Ishikawa (cell line): ENCODE data around the gene HSDL1.

ENCODE experiments used
- CEBPB ChIP-seq: IDR thresholded peaks from 2 replicates; pipeline ENCODE4 v1.6.1; 2012
- CREB1 ChIP-seq: IDR thresholded peaks from 2 replicates; pipeline ENCODE4 v1.6.1; 2012; ENCODE audit warnings: low read depth
- EGR1 ChIP-seq: IDR thresholded peaks from 2 replicates; pipeline ENCODE4 v1.6.1; 2012
- EP300 ChIP-seq: IDR thresholded peaks from 2 replicates; pipeline ENCODE4 v1.6.1; 2012; ENCODE audit warnings: borderline replicate concordance
- FOXM1 ChIP-seq: IDR thresholded peaks from 2 replicates; pipeline ENCODE4 v1.6.1; 2012; ENCODE audit warnings: low read depth, borderline replicate concordance
- MAX ChIP-seq: IDR thresholded peaks from 2 replicates; pipeline ENCODE4 v1.6.1; 2012
- NFIC ChIP-seq: IDR thresholded peaks from 2 replicates; pipeline ENCODE4 v1.6.1; 2012
- RAD21 ChIP-seq: IDR thresholded peaks from 2 replicates; pipeline ENCODE4 v1.6.1; 2012; ENCODE audit warnings: low read depth
- TAF1 ChIP-seq: IDR thresholded peaks from 2 replicates; pipeline ENCODE4 v1.6.1; 2012; ENCODE audit warnings: low read depth, mild to moderate bottlenecking
- TCF12 ChIP-seq: IDR thresholded peaks from 2 replicates; pipeline ENCODE4 v1.6.1; 2012; ENCODE audit warnings: low read depth
- TEAD4 ChIP-seq: IDR thresholded peaks from 2 replicates; pipeline ENCODE4 v1.6.1; 2012
- USF1 ChIP-seq: IDR thresholded peaks from 2 replicates; pipeline ENCODE4 v1.6.1; 2012
- YY1 ChIP-seq: IDR thresholded peaks from 2 replicates; pipeline ENCODE4 v1.6.1; 2012; ENCODE audit warnings: low read depth
- ZBTB7A ChIP-seq: IDR thresholded peaks from 2 replicates; pipeline ENCODE4 v1.6.1; 2012; ENCODE audit warnings: low read depth
- TF ChIP-seq, protein P1 (sequence below): IDR thresholded peaks from 2 replicates; pipeline ENCODE4 v1.6.1; 2012; ENCODE audit warnings: low read depth, mild to moderate bottlenecking

HSDL1 gene

GRCh38 chr16:84087466-84088151 lies 57.4 kb downstream of the HSDL1 start:
- TF ChIP-seq, protein P1, sequence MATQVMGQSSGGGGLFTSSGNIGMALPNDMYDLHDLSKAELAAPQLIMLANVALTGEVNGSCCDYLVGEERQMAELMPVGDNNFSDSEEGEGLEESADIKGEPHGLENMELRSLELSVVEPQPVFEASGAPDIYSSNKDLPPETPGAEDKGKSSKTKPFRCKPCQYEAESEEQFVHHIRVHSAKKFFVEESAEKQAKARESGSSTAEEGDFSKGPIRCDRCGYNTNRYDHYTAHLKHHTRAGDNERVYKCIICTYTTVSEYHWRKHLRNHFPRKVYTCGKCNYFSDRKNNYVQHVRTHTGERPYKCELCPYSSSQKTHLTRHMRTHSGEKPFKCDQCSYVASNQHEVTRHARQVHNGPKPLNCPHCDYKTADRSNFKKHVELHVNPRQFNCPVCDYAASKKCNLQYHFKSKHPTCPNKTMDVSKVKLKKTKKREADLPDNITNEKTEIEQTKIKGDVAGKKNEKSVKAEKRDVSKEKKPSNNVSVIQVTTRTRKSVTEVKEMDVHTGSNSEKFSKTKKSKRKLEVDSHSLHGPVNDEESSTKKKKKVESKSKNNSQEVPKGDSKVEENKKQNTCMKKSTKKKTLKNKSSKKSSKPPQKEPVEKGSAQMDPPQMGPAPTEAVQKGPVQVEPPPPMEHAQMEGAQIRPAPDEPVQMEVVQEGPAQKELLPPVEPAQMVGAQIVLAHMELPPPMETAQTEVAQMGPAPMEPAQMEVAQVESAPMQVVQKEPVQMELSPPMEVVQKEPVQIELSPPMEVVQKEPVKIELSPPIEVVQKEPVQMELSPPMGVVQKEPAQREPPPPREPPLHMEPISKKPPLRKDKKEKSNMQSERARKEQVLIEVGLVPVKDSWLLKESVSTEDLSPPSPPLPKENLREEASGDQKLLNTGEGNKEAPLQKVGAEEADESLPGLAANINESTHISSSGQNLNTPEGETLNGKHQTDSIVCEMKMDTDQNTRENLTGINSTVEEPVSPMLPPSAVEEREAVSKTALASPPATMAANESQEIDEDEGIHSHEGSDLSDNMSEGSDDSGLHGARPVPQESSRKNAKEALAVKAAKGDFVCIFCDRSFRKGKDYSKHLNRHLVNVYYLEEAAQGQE = no peak
- TF ChIP-seq EP300 (no peak), FOXM1 (no peak), ZBTB7A (no peak), TAF1 (no peak), MAX (no peak), CREB1 (no peak), TEAD4 (no peak), CEBPB (no peak), YY1 (no peak), NFIC (no peak), USF1 (no peak), RAD21 (no peak), EGR1 (no peak), TCF12 (no peak)

- no peak for TF ChIP-seq CREB1
- no peak for TF ChIP-seq CEBPB
- TF ChIP-seq EGR1 = no peak
- TF ChIP-seq, protein P1 = no peak
- TF ChIP-seq YY1 = no peak
- no peak for TF ChIP-seq NFIC
- TF ChIP-seq FOXM1 = no peak
- TF ChIP-seq ZBTB7A = no peak
- TF ChIP-seq RAD21 = no peak
- no peak for TF ChIP-seq TAF1
- no peak for TF ChIP-seq MAX
- no peak for TF ChIP-seq USF1
- TF ChIP-seq EP300 = no peak
- no peak for TF ChIP-seq TEAD4
- TF ChIP-seq TCF12 = no peak
Measured at GRCh38 chr16:84087001-84087400, 58.0 kb downstream of the HSDL1 start.

DNA sequence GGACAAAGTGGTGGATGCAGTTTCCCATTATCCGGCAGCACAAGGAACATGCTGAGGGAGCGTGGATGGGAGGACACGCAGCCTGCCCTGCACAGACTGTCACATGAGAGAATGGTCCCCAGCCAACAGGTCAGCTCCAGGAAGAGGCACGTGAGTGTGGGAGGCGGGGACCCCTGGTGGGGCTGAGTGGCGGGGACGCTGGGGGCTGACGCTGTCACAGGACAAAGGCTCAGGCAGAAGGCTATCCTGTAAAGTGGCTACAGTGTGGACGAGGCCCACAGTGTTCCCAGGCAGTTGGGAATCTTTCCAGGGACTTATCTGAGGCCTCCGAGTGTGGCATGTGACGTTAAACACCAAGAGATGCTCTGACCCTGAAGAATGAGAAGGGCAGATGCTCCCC lies 58.6 kb downstream of the HSDL1 start:
- TF ChIP-seq YY1 (no peak), RAD21 (no peak), FOXM1 (no peak), TAF1 (no peak), TEAD4 (no peak), CEBPB (no peak)

DNA sequence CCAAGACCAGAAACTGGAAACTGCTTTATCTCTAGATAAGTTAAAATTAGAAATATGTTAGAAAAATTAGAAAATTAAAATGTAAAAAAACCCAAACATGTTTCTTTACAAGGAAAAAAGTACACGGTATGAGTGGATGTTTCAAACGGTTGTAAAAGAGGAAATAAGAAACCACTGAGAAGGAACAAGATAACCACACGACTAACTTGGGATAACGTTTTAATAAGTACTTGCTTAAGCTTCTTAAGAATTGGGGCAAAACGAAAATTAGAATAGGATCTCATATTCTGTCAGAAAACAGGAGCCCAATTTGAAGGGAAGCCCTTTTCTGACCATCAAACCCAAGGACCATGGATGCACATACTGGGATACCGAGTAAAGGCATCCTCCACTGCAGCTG lies 59.2 kb downstream of the HSDL1 start:
- TF ChIP-seq, protein P1 = no peak
- TF ChIP-seq RAD21 (no peak), USF1 (no peak), TCF12 (no peak), TAF1 (no peak), TEAD4 (no peak), YY1 (no peak), EP300 (no peak)

DNA sequence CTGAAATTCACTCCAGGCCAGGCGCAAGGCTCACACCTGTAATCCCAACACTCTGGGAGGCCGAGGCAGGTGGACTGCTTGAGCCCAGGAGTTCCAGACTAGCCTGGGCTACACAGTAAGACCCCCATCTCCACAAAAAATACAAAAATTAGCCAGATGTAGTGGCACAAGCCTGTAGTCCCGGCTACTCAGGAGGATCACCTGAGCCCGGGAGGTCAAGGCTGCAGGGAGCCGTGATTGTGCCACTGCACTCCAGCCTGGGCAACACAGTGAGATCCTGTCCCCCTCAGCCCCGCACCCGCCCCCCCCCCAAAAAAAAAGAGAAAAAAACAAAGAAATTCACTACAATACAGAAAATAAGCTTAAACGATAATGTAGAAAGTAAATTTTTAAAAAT lies 59.7 kb downstream of the HSDL1 start:
- TF ChIP-seq NFIC (no peak), YY1 (no peak), TCF12 (no peak)
